Epithelial cell of proximal tubule (primary cell): ENCODE measurements around the gene NFIA. TPM values are rescaled to one million over a fixed set of nuclear protein-coding genes. Genes with fewer than 3 reads are reported as not detected.
A peak's percentile ranks its signal among the peaks of the same experiment; 100 is the strongest.

Source experiments
- DNase-seq: peaks from one replicate; pipeline ENCODE4 v3.0.0-alpha.2; 2011; ENCODE audit warnings: low read depth
- H3K4me3 ChIP-seq: 2 replicates; pipeline ENCODE4 v1.5.1; 2011; ENCODE audit warnings: low read depth, mild to moderate bottlenecking, low read length
- CTCF ChIP-seq: conservative IDR thresholded peaks from 2 replicates; pipeline ENCODE4 v1.5.1; 2012; ENCODE audit warnings: low read depth, mild to moderate bottlenecking, low read length
- total RNA-seq: library from RNA; depleted of rRNA; stranded (reverse); fragments of >200 nt; gene quantifications from 2 replicates; pipeline ENCODE4 v1.2.3, GENCODE V29; 2015

Gene NFIA
- total RNA-seq, 1 donor from 2014 or later = 1.6 TPM

GRCh38 chr1:61241973-61242381 is 159.6 kb downstream of the NFIA start:
- no peak for DNase-seq
- H3K4me3 ChIP-seq = peak overlapping the region; percentile 3
- TF ChIP-seq CTCF = no peak

GRCh38 chr1:61244114-61244513 is 161.8 kb downstream of the NFIA start:
- no peak overlapping the region for H3K4me3 ChIP-seq
- DNase-seq = no peak
- TF ChIP-seq CTCF = no peak

- no peak overlapping the region for H3K4me3 ChIP-seq
- TF ChIP-seq CTCF = no peak
- no peak for DNase-seq
Observed at GRCh38 chr1:61245696-61246400, 163.5 kb downstream of the NFIA start.

- no peak overlapping the region for H3K4me3 ChIP-seq
- no peak for DNase-seq
- no peak for TF ChIP-seq CTCF
Observed at GRCh38 chr1:61247051-61247825, 164.9 kb downstream of the NFIA start.

GRCh38 chr1:61247881-61248752 is 165.8 kb downstream of the NFIA start:
- H3K4me3 ChIP-seq = no peak overlapping the region
- DNase-seq = no peak
- no peak for TF ChIP-seq CTCF

- no peak for DNase-seq
- TF ChIP-seq CTCF = no peak
- no peak overlapping the region for H3K4me3 ChIP-seq
Observed at GRCh38 chr1:61250933-61251332, 168.6 kb downstream of the NFIA start.
